Raji (cell line): ENCODE data around the gene CFH.

Experiments
- POLR2A ChIP-seq: IDR thresholded peaks from 2 replicates; pipeline ENCODE4 v1.6.1; 2011; ENCODE audit warnings: low read depth, low read length, control low read depth; ENCODE audit not compliant: insufficient read depth

CFH gene

DNA sequence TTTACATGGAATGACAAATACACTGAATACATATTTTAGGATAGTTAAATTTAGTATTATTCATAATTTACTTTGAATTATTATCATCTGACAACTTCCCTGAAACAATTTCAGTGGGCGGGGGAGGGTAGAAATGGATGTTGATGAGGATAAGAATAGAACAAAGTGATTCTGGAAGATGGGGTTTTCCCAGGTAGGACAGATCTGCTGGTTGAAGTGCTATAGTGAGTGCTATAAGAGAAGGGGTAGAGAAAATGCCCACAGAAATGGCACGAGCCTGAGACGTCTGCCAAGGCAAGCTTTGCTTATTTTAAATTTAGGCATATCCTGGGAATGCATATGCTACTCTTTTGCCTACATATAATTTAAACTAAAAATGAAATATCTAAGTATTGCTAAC lies 3.2 kb downstream of the CFH start:
- no peak for TF ChIP-seq POLR2A

DNA sequence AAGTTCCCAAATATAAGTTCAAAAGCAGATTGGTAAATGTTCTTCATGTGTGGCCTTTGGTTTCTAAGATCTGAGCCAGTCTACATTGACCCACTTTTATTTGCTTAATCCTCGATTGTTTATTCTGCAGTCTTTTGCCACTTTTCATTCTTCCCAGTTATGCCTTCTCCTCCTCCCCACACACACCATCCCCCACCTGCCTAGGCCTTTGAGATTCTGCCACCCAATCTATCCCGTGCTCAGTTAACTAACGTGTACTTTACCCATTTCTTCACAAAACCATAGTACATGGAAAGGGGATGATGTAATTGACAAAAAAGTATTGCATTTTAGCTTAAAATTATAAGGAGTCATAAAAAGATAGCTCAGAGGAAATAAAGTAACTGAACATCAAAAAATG lies 3.7 kb downstream of the CFH start:
- no peak for TF ChIP-seq POLR2A

DNA sequence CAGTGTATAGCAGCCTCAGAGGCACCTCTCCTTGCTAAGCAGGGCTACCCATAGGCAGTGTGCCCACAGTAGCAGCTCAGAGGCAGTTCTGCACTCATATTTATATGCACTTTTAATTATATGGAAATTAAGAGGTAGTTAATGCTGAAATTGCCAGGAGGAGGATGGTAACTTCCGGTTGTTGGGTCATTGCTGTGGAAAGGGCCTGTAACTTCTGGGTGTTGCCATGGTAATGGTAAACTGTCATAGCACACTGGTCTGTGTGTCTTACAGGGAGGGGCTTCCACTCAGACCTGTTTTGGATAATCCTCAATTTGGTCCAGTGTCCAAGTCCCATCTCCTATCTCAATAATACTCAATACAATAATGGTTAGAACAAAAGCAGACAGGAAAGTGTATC lies 7.6 kb downstream of the CFH start:
- no peak for TF ChIP-seq POLR2A

DNA sequence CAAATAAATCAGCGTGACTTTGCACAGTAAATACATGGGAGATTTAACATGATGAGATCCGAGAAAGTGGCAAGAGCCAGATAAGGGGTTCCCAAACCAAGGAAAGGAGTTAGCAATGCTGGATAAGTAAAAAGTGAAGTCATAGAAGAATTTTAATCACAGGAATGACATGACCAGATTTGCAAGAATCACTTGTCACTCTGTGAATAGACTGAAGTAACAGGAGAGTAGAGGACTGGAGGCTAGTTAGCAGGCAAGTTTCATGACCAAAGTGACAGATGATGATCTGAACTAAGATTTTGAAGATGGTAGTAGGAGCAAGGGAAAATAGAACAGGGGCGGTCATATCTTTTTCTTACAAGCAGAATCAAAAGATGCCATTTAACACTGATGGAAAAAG lies 8.4 kb downstream of the CFH start:
- no peak for TF ChIP-seq POLR2A

DNA sequence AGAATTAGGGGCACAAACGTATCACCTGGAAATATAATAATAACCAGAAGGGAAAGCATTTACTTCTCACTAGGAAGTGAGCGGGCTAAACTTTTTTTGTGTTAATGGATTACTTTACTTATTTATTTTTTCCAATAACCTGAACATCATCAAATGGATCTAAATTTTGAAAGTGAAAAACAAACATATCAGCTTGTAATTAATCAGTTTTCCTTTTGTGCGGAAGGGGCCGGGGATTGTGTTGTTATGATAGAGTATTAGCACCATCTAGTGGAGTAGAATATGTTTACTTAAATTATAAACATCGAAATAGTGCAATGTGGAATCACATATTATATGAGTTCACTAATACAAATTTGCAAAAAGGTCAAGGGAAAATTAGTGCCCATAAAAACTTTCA lies 9.0 kb downstream of the CFH start:
- no peak for TF ChIP-seq POLR2A

DNA sequence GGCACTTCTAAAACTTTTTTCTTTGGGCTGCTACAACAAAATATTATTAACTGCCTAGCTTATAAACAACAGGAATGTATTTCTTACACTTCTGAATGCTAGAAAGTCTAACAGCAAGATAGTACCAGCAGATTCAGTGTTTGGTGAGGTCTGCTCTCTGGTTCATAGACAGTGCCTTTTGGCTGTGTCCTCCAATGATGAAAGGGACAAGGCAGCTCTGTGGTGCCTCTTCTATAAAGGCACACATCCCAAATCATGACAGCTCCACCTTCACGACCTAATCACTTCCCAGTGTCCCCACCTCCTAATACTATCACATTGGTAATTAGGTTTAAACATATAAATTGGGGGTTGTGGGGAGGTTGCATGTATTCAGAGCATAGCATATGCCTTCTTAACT lies 9.5 kb downstream of the CFH start:
- no peak for TF ChIP-seq POLR2A

DNA sequence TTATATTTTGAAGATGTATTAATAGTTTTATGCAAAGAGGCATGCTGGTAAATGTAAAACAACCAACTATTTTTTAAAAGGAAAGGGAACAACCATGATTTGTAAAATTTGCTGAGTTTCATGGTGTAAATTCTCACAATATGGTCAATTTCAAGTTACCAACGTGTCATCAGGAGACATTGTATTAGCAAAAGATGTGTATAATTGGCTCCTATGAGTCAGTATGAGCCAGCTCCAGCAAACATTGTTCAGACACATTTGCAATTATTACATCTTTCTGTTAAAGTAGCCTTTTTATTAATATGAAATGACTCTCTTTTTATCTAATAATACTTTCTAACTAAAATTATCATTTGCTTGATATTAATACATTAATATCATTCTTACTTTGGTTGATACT lies 15.3 kb downstream of the CFH start:
- no peak for TF ChIP-seq POLR2A

DNA sequence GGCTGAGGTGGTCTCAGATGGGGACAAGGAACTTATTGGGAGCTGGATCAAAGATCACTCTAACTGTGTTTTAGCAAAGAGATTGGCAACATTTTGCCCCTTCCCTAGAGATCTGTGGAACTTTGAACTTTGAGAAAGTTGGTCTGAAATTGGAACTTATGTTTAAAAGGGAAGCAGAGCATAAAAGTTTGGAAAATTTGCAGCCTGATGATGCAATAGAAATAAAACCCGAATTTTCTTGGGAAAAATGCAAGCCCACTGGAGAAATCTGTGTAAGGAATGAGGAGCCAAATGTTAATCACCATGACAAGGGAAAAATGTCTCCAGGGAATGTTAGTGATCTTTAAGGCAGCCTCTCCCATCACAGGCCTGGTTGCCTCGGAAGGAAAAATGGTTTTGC lies 17.2 kb downstream of the CFH start:
- no peak for TF ChIP-seq POLR2A

DNA sequence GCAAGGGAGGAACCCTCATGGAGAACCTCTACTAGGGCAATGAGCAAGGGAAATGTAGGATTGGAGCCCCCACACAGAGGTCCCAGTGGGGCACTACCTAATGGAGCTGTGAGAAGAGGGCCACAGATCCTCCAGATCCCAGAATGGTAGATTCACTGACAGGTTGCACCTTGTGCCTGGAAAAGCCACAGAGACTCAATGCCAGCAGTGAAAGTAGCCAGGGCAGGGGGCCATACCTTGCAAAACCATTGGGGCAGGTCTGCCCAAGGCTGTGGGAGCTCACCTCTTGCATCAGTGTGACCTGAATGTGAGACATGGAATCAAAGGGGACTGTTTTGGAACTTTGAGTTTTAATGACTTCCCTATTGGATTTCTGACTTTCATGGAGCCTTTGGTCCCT lies 17.9 kb downstream of the CFH start:
- TF ChIP-seq POLR2A = no peak

DNA sequence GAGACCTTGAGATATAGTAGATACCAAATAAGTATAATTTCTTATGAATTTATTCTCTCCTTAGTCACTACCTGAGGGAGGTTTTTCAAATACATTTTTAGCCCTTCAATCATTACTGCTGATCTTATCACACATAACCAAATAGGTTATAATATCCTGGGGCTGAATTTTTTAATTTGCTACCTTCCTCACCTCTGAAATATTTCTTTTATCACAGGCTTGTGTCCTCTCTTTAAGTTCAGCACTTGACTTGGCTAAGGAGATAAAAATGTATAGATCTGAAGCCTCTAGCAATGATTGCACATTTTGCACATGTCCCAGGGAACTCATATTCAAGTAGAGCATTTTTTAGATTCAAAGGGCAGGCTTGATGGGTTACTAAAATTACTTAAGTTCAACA lies 23.1 kb downstream of the CFH start:
- TF ChIP-seq POLR2A = no peak

DNA sequence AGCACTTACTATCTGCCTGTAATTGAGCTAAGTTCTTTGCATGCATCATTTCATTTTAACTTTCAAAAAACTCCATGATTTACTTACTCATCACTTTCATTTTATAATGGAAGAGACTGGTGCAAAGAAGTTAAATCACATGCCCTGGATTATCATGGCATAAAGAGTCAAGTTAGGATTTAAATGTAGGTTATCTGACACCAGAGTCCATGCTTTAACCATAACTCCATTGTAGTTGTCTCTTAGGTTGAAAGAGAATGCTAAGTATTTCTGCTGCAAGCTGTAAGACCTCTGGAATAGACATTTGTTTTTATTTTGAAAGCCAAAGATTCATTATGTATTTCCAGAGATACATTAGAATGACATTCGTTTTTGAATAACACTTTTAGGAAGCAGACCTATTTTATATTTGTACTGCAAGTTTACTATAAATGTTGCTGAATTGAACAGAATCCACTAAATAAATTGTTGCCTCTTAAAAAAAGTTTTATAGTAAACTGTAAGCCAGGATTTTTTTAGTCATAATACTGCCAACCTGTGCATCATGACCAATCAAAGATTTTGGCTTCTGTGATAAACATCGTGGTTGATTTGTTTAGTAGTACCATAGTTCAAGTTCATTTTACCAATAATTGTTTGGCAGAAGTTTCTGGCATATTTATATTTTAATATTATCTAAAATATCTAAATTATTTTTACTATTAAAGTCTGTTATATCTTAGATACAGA lies 26.1 kb downstream of the CFH start:
- TF ChIP-seq POLR2A = no peak

DNA sequence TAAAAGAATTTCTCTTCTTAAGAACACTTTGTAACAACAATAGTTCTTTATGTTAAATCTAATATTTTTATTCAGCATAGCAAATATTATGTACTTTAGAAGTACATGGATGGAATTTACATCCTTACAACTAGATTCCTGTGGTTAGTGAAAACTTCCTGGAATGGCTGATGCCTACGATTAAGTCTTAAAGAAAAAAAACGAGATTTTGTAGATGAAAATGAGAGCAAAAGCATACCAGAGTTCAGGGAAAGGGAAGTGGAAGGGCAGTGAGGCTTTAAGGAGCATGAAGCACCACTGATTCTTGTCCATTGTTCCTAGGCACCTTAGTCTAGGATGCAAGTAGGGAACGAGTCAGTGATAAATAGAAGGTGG lies 26.7 kb downstream of the CFH start:
- no peak for TF ChIP-seq POLR2A

DNA sequence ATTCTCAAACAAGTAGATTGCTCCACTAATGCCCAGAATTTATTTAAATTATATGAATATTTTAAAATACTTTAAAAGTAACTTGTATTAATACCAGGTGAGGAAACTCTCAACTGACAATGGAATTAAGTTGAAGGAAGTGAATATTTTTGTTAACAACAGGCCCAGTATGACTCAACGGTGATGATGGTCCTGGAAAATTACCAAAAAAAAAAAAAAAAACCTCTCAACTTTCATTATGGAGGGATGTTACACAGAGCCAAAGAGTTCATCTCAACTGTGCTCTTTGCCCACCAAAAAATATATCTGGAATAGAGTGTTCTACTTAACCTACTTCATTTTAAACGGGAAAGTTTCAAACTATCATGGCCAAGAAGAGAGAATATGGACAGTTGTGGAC lies 28.3 kb downstream of the CFH start:
- no peak for TF ChIP-seq POLR2A

DNA sequence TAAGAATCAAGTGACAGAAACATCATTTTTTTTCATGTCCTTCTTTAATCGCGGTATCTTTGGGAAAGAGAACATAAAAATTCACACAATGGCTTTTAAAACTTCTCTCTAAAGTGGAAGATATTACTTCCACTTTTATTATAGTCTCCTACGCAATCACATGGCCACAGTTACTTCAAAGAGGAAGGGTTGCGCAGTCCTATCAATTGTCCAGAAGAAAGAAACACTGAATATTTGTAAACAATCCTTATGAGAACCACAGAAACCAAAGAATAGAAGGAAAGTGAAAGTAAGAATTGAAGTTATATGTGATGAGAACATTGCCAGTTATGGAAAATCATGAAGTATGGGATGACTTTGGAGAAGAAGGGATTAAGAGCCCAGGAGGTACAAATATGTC lies 32.6 kb downstream of the CFH start:
- no peak for TF ChIP-seq POLR2A

DNA sequence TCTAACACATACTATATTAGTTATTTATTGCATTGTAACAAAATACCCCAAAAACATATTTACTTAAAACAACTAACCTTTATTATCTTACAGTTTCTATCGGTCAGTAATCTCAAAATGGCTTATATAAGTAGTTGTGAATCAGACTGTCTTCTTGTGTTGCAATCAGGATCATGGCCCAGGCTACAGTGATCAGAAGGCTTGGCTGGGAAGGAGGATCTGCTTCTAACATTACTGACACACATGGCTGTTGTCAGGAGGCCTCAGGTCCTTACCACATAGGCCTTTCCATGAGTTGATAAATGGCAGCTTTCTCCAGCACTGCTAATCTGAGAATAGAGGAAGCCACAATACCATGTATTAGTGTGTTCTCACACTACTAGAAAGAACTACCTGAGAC lies 33.7 kb downstream of the CFH start:
- TF ChIP-seq POLR2A = no peak

DNA sequence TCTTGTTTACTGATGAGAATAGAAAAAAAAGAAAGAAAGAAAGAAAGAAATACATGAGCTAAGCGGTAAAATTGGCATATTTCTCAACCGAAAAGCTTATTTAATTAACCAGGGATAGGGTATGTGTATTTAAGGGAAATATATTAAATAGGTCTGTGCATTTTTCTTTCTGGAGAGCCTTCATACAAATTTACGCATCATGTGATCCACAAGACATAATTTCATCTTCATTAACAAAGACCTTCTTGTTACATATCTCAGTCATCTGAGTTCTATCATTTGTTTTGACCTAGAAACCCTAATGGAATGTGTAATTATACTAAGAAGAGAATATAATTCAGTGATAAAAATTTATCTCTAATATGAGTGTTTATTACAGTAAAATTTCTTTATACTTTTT lies 37.2 kb downstream of the CFH start:
- TF ChIP-seq POLR2A = no peak

DNA sequence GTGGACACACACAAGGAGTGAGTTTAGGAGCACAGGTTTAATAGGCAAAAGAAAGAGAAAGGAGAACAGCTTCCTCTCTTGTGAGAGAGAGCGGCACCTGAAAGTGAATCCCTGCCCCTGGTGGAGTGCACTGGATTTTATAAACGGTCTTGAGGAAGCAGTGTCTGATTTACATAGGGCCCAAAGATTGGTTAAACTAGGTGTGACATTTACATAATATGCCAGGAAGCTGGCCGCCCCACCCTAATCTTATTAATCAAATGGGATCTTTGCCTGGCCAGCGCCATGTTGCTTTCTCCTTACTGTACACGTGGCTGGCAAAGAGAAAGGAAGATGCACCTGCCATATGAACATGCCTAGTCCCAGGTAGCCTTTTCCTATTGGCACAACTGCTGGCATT lies 38.7 kb downstream of the CFH start:
- TF ChIP-seq POLR2A = no peak

DNA sequence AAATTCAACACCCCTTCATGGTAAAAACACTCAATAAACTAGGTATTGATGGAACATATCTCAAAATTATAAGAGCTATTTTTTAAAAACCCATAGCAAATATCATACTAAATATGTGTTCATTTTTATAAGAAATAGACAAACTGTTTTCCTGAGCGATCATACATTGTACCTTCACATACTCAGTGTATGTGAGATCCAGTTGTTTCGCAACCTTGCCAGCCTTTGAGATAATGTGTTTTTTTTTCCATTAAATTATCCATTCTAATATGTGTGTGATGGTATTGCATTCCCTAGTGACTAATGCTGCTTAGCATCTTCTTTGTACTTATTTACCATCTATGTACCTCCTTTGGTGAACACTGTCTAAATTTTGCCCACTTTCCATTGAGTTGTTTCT lies 47.1 kb downstream of the CFH start:
- no peak for TF ChIP-seq POLR2A

DNA sequence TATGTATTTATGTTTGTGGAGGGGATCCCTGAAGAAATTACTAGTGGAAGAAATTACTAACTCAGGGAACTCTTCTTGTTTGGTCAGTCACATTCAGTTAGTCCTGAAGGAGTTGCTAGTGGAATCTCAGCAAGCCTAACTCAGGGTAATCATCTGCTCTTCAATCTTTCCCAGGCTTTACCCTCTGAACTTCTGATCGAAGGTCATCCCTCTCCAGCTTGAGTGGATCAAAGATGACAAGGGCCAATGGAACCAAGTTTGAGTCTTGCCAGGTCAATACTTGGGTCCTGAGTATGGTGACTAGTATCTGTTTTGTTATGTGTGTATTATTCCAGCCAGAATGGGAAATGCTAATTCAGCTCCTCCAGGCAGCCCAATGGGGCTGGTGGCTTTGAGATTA lies 49.3 kb downstream of the CFH start:
- no peak for TF ChIP-seq POLR2A

DNA sequence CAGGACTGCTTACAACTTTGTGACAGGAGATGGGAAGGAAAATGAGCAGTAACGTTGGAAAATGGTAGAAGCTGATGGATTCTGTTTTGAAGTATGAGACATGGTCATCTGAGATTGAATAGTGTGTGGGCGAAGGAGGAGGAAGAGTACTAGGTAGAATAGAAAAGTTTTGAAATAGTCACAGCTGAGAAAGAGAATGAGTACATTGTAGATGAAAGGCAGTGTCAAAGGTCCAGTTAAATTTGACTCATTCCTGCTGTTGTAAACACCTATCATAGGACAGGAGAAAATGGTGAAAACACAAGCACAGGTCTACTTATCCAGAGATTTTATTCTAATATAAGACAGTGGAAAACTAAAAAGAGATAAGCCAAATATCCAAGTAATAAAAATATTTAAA lies 66.0 kb downstream of the CFH start:
- no peak for TF ChIP-seq POLR2A
